Measurements from ENCODE around the gene SCRN2.

GRCh38 chr17:47840742-47841487 lies at the start of gene SCRN2:
- TF ChIP-seq, protein P1, sequence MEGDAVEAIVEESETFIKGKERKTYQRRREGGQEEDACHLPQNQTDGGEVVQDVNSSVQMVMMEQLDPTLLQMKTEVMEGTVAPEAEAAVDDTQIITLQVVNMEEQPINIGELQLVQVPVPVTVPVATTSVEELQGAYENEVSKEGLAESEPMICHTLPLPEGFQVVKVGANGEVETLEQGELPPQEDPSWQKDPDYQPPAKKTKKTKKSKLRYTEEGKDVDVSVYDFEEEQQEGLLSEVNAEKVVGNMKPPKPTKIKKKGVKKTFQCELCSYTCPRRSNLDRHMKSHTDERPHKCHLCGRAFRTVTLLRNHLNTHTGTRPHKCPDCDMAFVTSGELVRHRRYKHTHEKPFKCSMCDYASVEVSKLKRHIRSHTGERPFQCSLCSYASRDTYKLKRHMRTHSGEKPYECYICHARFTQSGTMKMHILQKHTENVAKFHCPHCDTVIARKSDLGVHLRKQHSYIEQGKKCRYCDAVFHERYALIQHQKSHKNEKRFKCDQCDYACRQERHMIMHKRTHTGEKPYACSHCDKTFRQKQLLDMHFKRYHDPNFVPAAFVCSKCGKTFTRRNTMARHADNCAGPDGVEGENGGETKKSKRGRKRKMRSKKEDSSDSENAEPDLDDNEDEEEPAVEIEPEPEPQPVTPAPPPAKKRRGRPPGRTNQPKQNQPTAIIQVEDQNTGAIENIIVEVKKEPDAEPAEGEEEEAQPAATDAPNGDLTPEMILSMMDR (CRISPR knock-in tag; IDR thresholded peaks at IDR 0.05): peak; percentile 99
- TF ChIP-seq, protein P2, sequence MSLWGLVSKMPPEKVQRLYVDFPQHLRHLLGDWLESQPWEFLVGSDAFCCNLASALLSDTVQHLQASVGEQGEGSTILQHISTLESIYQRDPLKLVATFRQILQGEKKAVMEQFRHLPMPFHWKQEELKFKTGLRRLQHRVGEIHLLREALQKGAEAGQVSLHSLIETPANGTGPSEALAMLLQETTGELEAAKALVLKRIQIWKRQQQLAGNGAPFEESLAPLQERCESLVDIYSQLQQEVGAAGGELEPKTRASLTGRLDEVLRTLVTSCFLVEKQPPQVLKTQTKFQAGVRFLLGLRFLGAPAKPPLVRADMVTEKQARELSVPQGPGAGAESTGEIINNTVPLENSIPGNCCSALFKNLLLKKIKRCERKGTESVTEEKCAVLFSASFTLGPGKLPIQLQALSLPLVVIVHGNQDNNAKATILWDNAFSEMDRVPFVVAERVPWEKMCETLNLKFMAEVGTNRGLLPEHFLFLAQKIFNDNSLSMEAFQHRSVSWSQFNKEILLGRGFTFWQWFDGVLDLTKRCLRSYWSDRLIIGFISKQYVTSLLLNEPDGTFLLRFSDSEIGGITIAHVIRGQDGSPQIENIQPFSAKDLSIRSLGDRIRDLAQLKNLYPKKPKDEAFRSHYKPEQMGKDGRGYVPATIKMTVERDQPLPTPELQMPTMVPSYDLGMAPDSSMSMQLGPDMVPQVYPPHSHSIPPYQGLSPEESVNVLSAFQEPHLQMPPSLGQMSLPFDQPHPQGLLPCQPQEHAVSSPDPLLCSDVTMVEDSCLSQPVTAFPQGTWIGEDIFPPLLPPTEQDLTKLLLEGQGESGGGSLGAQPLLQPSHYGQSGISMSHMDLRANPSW (CRISPR knock-in tag; IDR thresholded peaks at IDR 0.05; ENCODE audit: borderline replicate concordance): no peak
- TF ChIP-seq SP140L (CRISPR knock-in tag; IDR thresholded peaks at IDR 0.05; ENCODE audit: borderline replicate concordance) (0 out of 2 replicates have a peak, but pooled peaks have one; percentile 17), RXRA (CRISPR knock-in tag; IDR thresholded peaks at IDR 0.05) (peak; percentile 78), ZNF580 (CRISPR knock-in tag; IDR thresholded peaks at IDR 0.05; ENCODE audit: borderline replicate concordance, low read depth) (peak; percentile 77; the same call in 1 of the 2 replicates), HOXA5 (CRISPR knock-in tag; IDR thresholded peaks at IDR 0.05) (peak; percentile 79; the same call in 1 of the 2 replicates), KDM4B (CRISPR knock-in tag; IDR thresholded peaks at IDR 0.05) (peak; percentile 48; the same call in 1 of the 2 replicates), JUND (CRISPR knock-in tag; IDR thresholded peaks at IDR 0.05) (no peak), CBFB (CRISPR knock-in tag; IDR thresholded peaks at IDR 0.05) (no peak; the same call in 1 of the 2 replicates), NR3C1 (CRISPR knock-in tag; IDR thresholded peaks at IDR 0.05) (no peak)

Measured in HepG2 (cell line).